NCI-H345 (cell line): ENCODE measurements around the gene PDE8B.
"Not testable (repeated sequence)": the region's sequence is repeated elsewhere in the genome, so short reads cannot be mapped to it uniquely, and the experiment has no call there.

ENCODE experiments used
- DNase-seq: peaks from one replicate; lab custom pipeline; 2025; lab: John Stamatoyannopoulos, UW

The PDE8B gene

GRCh38 chr5:77449277-77449676 is 238.8 kb downstream of the PDE8B start:
- no peak for DNase-seq

GRCh38 chr5:77449981-77450380 is 239.5 kb downstream of the PDE8B start:
- DNase-seq: no peak

GRCh38 chr5:77452351-77452750 is 241.9 kb downstream of the PDE8B start:
- DNase-seq: no peak

GRCh38 chr5:77454123-77454522 is 243.6 kb downstream of the PDE8B start:
- no peak for DNase-seq

- DNase-seq: no peak
Measured at GRCh38 chr5:77461287-77461686, 250.8 kb downstream of the PDE8B start.

GRCh38 chr5:77463905-77464304 is 253.4 kb downstream of the PDE8B start:
- DNase-seq: no peak

- DNase-seq: not testable (repeated sequence)
Measured at GRCh38 chr5:77468875-77469274, 258.4 kb downstream of the PDE8B start.

GRCh38 chr5:77475041-77475440 is 264.6 kb downstream of the PDE8B start:
- not testable (repeated sequence) for DNase-seq
